ENCODE data around the gene PRM1. TPM values are rescaled to one million over a fixed set of nuclear protein-coding genes. Genes with fewer than 3 reads are reported as not detected.

The PRM1 gene
- total RNA-seq, 1 donor from 2014 or later = not detected

DNA sequence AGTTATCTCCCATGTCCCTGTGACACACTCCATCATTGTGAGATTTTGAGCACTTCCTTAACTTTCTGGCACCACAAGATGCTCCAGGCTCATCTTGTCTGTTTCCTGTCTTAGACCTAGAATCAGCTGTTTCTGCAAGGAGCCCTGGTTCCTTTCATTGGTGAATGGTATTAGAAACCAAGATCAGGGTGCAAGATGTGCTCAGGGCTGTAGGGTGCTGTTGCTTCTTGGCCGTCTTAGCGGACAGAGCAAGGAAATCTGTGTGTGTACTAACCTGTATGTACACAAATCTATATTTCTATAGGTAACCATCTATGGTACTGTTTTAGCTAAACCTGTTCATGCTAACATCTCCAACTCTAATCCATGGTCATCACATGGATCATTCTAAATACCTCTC lies 8.1 kb upstream of the PRM1 start:
- no peak for DNase-seq (ENCODE audit: low read depth)
- no peak overlapping the region for H3K4me3 ChIP-seq (ENCODE audit: low read depth, low read length)
- TF ChIP-seq, protein P1, sequence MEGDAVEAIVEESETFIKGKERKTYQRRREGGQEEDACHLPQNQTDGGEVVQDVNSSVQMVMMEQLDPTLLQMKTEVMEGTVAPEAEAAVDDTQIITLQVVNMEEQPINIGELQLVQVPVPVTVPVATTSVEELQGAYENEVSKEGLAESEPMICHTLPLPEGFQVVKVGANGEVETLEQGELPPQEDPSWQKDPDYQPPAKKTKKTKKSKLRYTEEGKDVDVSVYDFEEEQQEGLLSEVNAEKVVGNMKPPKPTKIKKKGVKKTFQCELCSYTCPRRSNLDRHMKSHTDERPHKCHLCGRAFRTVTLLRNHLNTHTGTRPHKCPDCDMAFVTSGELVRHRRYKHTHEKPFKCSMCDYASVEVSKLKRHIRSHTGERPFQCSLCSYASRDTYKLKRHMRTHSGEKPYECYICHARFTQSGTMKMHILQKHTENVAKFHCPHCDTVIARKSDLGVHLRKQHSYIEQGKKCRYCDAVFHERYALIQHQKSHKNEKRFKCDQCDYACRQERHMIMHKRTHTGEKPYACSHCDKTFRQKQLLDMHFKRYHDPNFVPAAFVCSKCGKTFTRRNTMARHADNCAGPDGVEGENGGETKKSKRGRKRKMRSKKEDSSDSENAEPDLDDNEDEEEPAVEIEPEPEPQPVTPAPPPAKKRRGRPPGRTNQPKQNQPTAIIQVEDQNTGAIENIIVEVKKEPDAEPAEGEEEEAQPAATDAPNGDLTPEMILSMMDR (conservative IDR thresholded peaks at IDR 0.05; ENCODE audit: low read depth, low read length) = no peak

DNA sequence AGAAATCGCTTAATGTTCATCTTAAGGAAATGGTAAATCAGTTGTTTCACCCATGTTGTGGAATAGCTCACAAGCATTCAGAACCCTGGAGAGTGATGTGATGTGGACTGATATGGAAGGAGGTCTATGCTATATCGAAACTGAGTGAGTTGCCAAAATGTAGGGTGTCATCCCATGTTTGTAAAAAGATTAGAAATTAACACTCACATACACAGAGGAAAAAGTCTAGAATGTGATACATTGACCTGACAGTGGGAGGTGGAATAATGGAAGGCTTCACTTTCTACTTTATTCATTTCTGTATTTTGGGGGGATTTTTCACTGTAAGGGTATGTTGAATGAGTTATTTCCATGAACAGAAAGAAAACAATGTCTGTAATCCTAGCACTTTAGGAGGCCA lies 4.7 kb upstream of the PRM1 start:
- TF ChIP-seq, protein P1 (conservative IDR thresholded peaks at IDR 0.05; ENCODE audit: low read depth, low read length) = no peak
- no peak overlapping the region for H3K4me3 ChIP-seq (ENCODE audit: low read depth, low read length)
- DNase-seq (ENCODE audit: low read depth) = no peak

DNA sequence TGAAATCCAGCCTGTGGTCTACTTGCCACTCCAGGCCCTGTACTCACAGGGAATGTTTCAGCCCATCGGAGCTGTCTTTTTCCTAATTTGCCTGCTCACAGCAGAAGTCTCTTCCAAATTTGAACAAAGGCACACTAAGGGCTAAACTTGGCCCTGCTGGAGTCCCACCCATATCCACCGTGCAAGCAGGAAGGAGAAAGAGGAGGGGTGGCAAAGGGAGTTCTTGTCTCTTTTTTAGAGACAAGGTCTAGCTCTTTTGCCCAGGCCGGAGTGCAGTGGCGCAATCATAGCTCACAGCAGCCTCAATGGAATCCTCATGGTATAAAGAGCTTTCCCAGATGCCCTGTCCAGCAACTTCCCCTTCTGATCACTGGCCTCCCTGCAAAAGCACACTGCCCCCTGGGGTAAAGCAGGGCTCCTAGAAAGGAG lies 2.7 kb upstream of the PRM1 start:
- TF ChIP-seq, protein P1 (conservative IDR thresholded peaks at IDR 0.05; ENCODE audit: low read depth, low read length) = no peak
- H3K4me3 ChIP-seq (ENCODE audit: low read depth, low read length) = no peak overlapping the region
- DNase-seq (ENCODE audit: low read depth) = no peak

DNA sequence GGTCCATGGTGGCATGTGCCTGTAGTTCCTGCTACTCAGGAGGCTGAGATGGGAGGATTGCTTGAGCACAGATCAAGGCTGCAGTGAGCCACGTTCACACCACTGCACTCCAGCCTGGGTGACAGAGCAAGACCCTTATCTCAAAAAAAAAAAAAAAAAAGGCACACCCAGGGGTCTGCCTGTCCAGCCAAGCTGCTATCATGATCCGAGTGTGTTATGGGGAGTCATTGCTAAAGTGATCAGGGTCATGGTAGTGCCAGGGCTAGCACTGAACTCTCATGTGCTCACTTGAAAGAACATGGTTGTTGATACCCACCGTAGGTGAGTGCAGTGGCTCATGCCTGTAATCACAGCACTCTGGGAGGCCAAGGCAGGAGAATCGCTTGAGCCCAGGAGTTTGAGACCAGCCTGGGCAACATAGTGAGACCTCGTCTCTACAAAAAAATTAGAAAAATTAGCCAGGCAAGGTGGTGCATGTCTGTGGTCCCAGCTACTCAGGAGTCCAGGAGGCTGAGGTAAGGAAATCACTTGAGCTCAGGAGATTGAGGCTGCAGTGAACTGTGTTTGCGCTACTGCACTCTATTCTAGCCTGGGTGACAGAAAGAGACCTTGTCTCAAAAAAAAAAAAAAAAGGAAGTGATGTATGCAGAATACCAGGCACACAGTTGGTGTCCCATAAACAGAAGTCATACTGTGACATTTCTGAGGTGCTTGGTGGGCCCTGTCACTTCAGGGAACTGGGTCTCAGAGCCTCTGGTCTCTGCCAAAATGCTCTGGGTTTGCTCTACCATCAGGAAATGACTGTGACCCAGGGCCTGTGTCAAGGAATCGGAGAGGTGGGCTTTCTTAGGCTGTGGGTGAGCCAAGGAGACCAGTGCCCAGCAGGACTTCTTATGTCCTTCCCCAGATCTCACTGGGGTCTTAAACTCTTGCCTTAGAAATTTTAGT lies 2.2 kb downstream of the PRM1 start:
- TF ChIP-seq, protein P1 (conservative IDR thresholded peaks at IDR 0.05; ENCODE audit: low read depth, low read length) = no peak
- H3K4me3 ChIP-seq (ENCODE audit: low read depth, low read length) = no peak overlapping the region
- no peak for DNase-seq (ENCODE audit: low read depth)

DNA sequence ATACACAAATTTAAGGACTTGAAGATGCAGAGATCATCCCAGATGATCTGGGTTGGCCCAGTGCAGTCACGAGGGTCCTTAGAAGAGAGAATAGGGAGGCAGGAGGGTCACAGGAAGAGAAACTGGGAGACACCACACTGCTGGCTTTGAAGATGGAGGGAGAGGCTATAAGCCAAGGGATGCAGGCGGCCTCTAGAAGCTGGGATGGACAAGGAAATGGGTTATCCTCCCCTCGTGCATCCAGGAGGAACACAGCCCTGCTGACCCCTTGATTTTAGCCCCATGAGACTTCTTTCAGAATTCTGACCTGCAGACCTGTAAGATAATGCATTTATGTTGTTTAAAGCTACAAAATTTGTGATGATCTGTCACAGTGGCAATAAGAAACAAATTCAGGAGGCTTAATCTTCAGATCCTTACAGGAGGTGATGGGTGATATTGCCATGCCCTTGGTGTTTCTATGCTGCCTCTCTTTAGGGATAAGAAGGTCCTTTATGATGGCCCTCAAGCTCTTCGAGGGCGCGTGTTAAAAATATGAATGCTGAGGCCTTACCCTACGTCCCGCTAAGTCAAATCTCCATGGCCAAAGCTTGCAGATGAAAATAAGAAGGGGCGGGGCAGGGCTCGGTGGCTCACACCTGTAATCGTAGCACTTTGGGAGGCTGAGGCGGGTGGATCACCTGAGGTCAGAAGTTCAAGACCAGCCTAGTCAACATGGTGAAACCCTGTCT lies 3.4 kb downstream of the PRM1 start:
- no peak overlapping the region for H3K4me3 ChIP-seq (ENCODE audit: low read depth, low read length)
- no peak for DNase-seq (ENCODE audit: low read depth)
- TF ChIP-seq, protein P1 (conservative IDR thresholded peaks at IDR 0.05; ENCODE audit: low read depth, low read length) = no peak

DNA sequence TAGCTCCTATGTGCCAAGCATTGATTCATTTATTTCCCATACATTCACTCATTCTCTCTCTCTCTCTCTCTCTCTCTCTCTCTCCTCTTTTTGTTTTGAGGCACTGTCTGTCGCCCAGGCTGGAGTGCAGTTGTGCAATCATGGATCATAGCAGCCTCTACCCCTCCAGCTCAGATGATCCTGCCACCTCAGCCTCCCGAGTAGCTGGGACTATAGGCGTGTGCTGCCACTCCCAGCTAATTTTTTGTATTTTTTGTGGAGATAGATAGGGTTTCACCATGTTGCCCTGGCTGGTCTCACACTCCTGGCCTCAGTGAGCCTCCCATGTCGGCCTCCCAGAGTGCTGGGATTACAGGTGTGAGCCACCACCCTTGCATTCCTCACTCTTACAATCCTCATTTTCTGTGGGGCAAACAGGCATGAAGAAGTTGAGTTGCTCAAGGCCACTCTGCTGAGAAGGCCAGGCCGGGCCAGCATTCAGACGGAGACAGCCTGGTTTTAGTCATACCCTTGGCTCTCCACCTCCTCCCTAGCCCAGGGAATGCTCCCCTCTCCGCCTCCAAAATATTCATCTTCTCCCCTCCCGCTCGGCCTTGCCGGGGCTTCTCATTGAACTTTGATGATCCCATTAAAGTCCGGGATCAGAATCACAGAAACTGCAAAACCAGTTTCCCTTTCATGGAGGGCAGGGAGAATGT lies 4.1 kb downstream of the PRM1 start:
- TF ChIP-seq, protein P1 (conservative IDR thresholded peaks at IDR 0.05; ENCODE audit: low read depth, low read length) = no peak
- H3K4me3 ChIP-seq (ENCODE audit: low read depth, low read length) = no peak overlapping the region
- DNase-seq (ENCODE audit: low read depth) = no peak

All from epithelial cell of proximal tubule (primary cell).